Left cardiac atrium (tissue), 4 donors: ENCODE results near the gene ARMC9. TPM values are rescaled to one million over a fixed set of nuclear protein-coding genes. Genes with fewer than 3 reads are reported as not detected.
"Not testable (repeated sequence)": the region's sequence is repeated elsewhere in the genome, so short reads cannot be mapped to it uniquely, and the experiment has no call there.

ENCODE experiments used
- ATAC-seq, 2 donors: fragments of 200-7000 bp; cut with Tn5 transposase; one replicate each; pipeline ENCODE4 v1.9.1; 2020; ENCODE audit warnings: mild to moderate bottlenecking in 2 of 2, moderate library complexity in 2 of 2
- DNase-seq: peaks from one replicate; pipeline ENCODE4 v3.0.0-alpha.2; 2020
- intact Hi-C, 2 donors: fragments of 100-400 bp; cut with DNase I; formaldehyde crosslinking; loops; one replicate each; pipeline versions ENCODE4 v1.14.1 to v1.15.1; 2022 to 2023
- total RNA-seq, 2 donors: library from RNA; stranded (reverse); fragmentation: NEBNext Ultra II Directional; extraction: Animal tissue kit (Norgen Biotek cat#: 25700); gene quantifications; one replicate each; pipeline ENCODE4 v1.2.1, GENCODE V29; 2021
- donor health status: DM: no; HTN: yes; CAD: no.
- donor health status: DM: no; HTN: yes; CAD: no; lungs with severe emphysema.
- donor health status: DM: yes; HTN: yes; CAD: no.
- donor health status: Dilated cardiomyopathy.

ARMC9 gene
- total RNA-seq, 2 donors from 2014 or later: 3.0 to 5.9 TPM

DNA sequence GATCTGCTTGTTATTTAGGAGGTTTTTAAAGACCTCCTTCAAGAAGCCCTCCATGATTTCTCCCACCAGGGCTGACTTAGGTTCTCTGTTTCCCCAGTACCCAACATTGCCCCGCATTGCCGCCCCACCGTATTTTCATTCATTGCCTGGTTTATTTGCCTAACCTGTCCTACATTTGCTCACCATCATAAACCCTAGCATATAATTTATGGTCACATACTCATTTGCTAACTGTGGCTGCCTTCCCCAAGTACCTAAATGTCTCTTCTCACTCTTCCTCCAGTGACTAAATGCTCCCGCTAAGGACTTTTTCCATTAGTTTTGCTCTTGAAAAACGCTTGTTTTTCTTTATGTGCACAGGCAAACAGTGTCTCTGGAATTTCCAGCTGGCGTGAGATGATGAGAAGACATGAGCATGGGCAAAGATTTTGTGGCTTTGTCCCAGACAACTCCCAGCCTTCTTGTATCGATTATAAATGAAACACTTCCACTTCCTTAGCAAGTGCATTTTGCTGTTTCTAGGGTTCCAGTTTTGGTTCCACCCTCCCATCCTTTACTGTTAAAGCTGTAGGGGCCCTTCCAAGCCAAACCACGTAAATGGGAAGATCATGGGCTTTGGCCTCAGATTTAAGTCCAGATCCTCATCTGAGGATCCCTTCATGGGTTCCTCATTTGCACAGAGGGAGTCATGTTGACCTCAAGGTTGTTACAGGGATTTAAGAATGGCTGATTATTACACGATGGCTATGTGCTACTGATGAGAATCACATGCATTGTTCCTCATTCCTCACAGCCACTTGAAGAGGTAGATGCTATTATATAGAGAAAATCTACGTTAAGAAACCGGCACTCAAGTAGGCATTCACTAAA lies 21.0 kb upstream of the ARMC9 start:
- ATAC-seq (no peak), DNase-seq (no peak)
- intact Hi-C loops: no loop called here

DNA sequence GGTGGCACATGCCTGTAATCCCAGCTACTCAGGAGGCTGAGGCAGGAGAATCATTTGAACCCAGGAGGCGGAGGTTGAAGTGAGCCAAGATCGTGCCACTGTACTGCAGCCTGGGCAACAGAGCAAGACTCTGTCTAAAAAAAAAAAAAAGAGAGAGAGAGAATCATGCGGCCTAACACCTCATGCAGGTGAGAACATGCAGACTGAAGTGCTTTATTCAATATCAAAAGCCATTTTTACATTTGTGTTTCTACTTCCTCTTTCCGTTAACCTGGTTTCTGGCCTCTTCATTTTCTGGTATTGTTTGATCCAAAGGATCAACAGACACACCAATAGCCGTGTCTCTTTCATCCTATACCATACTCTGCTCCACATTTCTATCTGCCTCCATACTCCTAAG lies 19.6 kb upstream of the ARMC9 start:
- DNase-seq, intact Hi-C loops, ATAC-seq: not testable (repeated sequence)

DNA sequence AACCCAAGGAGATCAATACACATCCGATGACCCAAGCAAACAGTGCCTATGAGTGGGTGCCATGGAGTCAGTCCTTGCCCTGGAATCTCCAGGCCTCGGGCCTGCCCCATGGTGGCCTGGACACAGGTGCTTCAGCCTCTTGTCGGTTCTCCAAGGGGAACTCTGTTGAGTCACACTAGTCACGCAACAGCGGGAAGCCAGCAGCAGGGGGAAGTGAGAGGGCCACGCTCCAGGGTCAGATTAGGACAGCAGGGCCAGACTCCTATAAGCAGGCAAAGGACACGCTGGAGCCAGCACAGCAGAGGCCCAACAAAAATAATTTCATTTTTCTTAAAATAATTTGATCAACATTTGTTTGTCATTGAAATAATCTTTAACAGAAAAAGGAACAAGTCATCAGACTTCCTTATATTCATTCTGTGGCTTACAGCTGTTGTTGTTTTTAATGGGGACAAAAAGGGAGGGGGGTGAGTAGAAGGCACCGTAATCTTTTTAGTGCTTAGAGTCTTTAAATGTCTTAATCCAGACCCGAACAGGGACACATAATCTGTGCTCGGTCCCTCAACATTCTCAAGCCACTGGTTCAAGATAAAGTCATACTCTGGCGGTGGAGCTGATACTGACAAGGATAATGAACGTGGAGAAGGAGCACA lies 16.4 kb upstream of the ARMC9 start:
- intact Hi-C loops: no loop called here
- DNase-seq (peak; percentile 79), ATAC-seq (peak; percentile 71 to 88)

DNA sequence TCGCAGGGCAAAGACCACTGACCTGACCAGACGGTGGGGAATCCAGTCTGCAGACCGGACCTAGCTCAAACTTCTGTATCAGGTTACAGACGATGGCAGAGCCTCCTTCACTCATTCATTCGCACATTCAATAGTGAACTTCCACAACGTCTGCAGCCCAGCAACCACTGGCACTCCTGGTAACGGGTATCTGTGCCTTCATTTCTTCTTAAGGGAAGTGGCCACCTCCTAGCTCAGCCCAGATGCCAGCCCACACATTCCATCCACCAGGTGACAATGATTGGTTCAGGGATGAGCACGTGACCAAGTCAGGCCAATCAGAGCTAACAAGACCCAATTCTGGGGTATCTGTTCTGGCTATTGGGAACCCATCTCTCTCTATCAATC lies 15.9 kb upstream of the ARMC9 start:
- intact Hi-C loops: no loop called here
- ATAC-seq (no peak), DNase-seq (no peak)

DNA sequence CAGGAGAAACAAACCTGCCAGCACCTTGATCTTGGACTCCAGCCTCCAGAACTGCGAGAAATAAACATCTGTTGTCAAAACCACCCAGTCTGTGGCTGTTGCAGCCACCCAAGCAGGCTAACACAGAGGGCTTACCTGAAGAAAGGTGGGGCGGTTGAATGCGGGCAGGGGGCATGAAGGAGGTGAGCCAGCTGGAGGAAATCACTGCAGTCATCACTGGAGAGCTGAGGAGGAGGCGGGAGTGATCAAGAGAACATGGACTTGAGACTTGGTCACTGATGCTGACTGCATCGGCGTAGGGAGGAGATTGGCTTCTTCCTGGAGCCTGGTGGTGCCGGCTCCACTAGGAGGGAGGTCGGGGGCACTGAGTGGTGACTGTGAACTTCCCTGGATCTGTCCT lies 14.6 kb upstream of the ARMC9 start:
- intact Hi-C loops: no loop called here
- no peak for ATAC-seq
- no peak for DNase-seq

DNA sequence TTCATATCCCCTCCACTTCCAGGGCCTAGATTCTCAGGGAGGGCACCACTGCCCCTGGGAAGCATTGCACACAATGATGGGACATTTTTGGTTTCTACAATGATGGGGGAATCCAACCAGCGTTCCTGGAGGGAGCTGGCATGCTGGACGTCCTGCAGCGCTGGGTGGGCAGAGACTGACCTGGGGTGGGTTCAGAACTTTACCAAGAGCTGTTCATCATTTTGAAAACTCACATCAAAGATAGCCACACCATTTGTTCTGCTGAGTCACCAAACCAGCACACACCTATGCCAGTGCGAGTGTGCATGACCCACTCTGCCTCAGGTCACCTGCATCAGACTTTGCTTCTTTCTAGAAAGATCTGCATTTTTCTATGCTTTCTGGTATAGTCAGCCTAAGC lies 14.1 kb upstream of the ARMC9 start:
- intact Hi-C loops: no loop called here
- DNase-seq: no peak
- no peak for ATAC-seq

DNA sequence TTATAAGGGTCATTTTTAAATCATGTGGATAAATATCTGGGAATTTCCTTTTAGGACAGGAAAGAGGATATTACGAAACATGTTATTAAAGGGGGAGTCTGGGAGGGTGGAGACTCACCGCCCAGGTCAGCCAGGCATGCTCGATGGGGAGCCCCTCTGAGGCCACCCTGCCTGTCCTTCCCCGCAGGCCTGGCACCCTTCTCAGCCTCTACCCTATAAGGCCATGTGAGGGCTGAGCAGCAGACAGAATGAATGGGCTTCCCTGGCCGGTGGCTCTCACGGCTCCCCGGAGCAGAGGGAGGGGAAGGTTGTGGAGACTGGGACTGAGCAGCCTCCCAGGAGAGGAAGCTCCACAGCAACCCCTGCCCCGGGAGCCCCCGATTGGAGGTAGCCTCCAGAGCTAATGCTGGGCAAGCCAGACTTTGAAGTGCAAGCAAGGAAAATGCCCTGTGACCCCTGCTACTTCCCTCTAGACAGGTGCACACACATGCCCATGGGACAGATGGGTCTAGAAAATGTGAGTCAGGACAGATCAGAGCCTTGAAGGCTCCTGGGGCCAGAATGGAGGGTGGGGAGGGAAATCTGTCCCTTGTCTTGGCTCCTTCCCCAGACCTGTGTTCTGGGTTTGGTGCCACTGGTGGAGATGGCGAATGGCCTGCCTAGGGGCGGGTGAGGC lies 13.2 kb upstream of the ARMC9 start:
- ATAC-seq (peak in 1 of 2 donors; percentile 8), DNase-seq (peak; percentile 62)
- intact Hi-C loops: no loop called here

DNA sequence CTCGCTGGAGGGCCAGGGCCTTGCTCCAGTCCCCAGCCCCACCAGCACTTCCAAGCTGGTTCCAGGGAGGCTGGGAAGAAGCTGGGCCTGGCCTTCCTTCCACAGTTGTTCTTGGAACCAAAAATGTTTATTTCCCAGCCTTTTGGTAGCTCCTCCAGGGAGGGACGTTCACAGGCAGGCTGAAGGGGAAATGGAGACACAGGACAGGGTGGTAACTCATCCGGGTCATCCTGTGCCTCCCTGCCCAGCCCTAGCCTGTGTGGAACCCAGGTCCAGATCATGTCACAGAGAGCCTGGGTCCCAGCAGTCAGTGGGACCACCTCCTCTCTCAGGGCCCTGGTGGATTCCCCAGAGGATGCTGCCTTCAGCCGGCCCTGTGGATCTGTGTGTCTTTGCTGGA lies 12.5 kb upstream of the ARMC9 start:
- intact Hi-C loops: no loop called here
- peak in 1 of 2 donors; percentile 15 for ATAC-seq
- DNase-seq: peak; percentile 61

DNA sequence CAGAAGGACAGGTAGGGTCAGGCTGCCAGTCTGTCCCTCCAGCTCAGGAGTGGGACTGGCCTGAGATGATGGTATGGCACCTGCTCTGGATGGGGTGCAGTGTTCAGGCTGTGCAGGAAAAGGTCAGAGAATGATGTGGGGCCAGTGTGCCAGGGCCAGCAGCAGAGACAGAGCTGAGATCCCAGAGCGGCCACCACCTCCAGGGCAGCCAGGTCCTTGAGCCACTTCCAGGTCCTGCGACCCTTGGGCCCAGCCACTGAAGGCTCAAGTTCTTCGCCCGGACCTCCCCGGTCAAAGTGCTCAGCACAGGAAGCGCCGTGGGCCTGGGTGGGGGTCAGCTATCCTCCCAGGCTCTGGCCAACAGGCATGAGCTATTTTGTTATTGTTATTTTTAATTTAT lies 12.1 kb upstream of the ARMC9 start:
- ATAC-seq (no peak), DNase-seq (no peak)
- intact Hi-C loops: no loop called here

DNA sequence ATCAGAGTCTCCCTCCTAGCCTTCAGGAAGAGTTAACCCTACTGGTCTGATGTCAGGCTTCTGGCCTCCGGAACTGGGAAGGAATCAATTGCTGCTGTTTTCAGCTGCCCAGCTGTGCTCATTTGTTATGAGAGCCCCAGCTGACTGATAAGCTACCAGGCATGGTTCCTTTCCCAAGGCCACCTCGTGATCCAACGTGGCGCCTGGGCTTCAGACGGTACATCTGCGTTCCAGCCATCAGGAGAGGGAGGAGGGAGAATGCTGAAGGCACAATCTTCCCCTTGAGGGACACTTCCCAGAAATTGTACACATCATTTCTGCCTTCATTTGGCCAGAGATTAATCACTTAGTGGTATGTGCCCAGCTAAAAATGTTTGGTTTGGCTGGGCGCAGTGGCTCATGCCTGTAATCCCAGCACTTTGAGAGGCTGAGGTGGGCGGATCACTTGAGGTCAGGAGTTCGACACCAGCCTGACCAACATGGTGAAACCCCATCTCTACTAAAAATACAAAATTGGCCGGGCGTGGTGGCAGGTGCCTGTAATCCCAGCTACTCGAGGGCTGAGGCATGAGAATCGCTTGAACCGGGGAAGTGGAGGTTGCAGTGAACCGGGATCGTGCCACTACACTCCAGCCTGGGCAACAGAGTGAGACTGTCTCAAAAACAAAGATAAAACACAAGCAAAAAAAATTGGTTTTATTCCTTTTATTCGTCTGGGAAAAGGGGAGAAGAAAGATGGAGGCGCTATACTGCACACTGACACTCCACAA lies 10.5 kb upstream of the ARMC9 start:
- peak; percentile 19 to 44 for ATAC-seq
- intact Hi-C loops: no loop called here

DNA sequence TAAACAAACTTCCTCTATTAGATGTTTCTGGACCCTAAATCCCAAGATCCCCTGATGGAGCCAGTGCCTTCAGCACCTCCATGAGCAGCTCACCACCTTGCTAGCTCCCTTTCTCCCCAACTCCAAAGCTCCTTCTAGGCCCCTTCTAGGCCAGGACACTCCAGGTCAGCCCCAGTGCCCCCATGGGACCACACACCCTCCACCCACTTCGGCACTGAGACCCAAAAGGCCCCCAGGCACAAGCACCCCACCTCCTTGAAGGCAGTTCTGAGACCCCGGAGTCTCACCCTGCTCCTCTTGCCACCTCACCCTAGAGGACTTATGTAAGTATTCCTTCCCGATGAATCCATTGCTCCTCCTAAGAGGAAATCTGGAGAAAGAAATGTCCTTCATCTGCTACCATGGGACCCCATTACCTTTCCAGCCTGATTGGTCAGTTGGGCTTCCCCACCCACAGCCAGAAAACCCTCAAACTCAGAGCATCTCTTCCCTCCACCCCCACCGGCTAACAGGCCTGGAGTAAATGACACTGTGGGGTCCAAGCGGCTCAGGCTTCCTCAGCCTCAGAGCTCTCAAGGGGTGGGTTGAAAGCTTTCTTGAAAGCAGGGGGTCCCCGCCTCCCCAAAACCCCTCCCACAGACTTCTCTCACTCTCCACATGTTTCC lies 9.8 kb upstream of the ARMC9 start:
- ATAC-seq (no peak), DNase-seq (no peak)
- intact Hi-C loops: no loop called here

More for the DNA sequence above, 10.5 kb upstream of the ARMC9 start:
- peak; percentile 89 for DNase-seq

DNA sequence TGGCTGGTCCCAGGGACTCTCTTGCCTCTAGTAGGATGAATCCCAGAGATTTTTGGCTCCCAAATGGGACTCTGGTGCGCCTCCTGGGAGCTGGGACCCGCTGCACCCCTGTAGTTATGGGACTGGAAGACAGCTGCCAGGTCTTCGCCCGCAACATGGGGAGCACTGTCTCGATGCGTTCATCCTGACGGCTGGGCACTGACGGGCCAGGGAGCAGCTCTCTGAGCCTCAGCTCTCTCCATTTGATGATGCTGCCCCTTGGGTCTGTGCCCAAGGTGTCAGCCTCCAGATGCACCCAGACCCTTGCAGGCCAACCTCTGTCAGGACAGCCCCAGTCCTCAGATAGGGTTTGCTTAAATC lies 9.3 kb upstream of the ARMC9 start:
- DNase-seq (no peak), ATAC-seq (no peak)
- intact Hi-C loops: no loop called here

DNA sequence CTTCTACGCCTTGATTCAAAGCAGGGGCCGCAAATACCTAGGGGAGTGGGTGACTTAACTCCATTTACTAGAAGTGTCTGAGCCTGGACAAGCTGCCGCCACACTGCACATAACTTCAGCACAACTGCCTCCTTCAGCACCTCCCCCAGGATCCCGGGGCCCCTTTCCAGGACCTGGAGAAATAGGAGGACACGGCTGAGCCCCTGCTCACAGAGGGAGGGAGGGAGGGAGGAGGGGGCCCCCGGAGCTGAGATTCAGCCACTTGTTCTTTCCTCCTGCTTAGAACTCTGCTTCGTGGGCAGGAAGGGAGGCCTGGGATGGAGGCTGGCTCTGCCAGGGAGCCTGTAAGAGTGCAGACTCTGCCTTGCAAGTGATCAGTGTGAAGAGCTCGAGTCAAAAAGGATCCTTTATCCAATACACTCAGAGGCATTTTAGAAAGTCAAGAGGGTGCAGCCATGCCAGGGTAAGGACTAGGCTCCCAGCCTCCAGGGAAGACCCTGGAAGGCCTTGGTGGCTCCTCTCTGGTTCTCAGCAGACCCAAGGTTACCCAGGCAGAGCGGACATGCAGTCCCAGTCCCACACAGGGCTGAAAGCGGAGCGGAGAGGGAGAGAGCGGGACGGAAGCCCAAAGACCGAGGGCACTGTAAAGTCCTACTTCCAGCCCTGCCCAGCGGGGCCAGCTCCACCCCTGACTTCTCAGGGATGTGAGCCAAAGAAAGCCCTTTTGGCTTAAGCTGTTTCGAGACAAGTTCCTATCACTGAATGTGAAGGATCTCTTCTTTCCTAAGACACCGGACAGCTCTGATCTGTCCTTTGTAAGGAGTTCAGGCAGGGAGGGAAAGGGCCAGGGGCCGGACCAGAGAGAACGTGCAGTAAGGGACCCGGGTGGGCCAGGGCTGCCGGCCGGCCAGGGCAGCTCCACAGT lies 8.6 kb upstream of the ARMC9 start:
- intact Hi-C loops: loop anchor here (5.0 to 10.0 kb wide), 2 partner anchors 83 to 85 kb away; no protein-coding TSS in a partner anchor
- DNase-seq (peak; percentile 81), ATAC-seq (peak; percentile 57 to 73)

DNA sequence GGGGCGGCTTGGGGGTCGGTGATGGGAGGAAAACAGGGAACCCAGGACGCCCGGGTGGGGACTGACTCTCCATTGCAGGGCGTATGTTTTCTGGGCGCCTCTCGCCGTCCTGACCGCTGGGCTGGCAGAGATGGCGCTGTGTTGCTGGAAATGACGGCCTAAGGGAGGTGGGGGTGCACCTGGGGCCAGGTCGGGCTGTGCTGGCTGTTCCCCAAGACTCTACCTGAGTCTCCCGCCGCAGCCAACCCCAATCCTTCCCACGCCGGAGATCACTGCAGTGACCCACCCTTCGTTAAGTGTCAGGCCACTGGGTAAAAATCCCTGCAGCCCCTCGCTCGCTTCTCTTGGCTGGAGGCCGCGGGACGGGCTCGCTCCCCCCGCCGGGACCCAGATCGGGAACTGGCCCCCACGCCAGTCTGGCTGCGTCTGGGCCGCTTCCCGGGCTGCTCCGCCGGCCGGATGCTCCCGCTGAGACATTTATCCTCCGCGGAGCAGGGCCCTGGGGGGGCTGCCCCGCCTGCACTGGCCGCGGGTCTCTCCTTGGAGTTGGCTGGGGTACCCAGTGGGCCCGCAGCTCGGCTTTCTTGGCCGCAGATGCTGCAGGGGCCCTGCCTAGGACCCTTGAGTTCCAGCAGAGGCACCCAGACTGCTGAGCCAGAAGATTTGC lies 7.8 kb upstream of the ARMC9 start:
- DNase-seq (peak; percentile 87), ATAC-seq (peak; percentile 70 to 79)
- intact Hi-C loops: loop anchor here (5.0 to 10.0 kb wide), 2 partner anchors 83 to 86 kb away; no protein-coding TSS in a partner anchor

DNA sequence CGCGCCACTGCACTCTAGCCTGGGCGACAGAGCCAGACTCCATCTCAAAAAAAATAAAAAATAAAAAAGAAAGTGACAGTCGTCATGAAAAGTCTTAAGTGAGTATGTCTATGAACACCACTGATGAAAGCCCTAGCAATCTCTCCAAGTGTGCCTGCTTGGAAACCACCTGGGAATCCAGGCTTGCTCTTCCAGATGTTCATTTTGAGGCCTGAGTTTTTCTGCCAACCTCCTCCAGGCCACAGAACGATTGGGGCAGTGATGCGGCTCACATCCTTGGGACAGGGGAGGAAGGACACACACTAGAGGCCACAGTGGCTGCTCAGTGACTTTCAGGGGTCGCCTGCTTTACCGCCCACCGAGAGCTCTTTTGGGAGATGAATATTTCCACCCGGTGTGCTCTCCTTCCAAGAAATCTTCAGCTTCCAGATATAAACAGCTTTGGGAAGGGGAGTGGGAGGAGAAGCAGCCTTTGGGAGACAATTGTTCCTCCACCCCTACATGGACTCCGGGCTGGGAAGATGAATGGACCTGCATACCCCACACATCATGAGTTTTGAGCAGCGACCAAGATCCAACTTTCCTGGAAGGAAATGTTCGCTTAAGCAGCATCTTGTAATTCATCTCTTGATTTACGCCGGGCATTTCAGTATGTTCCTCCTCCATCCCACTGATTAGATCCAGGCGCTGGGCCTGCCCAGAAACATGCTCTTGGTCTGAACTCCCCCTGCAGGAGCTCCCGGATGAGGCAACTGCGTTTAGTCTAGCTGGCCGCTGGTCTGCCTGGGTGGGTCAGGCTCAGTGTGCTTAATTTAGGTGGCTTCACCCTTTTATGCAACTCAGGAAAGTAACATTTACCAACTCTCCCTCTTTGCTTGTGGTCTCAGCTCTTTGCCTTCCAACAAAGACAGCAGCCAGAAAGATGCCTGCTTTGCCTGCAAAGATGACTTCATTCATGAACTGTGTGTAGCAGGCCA lies 6.2 kb upstream of the ARMC9 start:
- peak; percentile 88 for DNase-seq
- ATAC-seq: peak; percentile 61 to 63
- intact Hi-C loops: loop anchor here (5.0 to 10.0 kb wide), 2 partner anchors 85 to 87 kb away; no protein-coding TSS in a partner anchor

DNA sequence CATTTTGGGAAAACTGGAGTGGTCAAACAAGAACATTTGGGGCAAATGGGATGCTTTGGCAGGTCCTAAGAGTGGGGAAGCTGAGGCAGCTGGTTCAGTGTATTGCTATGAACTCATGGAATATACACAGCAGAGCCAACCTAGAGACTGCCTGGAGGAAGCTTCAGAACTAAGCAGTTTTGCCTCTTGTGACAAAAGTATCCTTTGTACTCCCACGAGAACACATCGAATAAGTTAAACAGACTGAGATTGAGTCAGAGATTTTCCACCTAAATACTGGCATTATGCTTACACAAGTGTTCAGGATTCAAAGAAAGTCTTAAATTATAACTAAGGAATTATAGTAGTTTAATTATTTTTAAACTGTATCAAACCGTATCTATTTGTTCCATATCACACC lies 5.2 kb upstream of the ARMC9 start:
- DNase-seq (no peak), ATAC-seq (no peak)
- intact Hi-C loops: loop anchor here (5.0 to 10.0 kb wide), 2 partner anchors 86 to 88 kb away; no protein-coding TSS in a partner anchor
